HG03432 (cell line): ENCODE data around the gene CCDC188.

Experiments used
- ATAC-seq: cut with Tn5 transposase; IDR thresholded peaks from one replicate; pipeline ENCODE4 v1.9.1; 2021; ENCODE audit warnings: mild to moderate bottlenecking, moderate library complexity; ENCODE audit not compliant: unreplicated experiment

CCDC188 gene

DNA sequence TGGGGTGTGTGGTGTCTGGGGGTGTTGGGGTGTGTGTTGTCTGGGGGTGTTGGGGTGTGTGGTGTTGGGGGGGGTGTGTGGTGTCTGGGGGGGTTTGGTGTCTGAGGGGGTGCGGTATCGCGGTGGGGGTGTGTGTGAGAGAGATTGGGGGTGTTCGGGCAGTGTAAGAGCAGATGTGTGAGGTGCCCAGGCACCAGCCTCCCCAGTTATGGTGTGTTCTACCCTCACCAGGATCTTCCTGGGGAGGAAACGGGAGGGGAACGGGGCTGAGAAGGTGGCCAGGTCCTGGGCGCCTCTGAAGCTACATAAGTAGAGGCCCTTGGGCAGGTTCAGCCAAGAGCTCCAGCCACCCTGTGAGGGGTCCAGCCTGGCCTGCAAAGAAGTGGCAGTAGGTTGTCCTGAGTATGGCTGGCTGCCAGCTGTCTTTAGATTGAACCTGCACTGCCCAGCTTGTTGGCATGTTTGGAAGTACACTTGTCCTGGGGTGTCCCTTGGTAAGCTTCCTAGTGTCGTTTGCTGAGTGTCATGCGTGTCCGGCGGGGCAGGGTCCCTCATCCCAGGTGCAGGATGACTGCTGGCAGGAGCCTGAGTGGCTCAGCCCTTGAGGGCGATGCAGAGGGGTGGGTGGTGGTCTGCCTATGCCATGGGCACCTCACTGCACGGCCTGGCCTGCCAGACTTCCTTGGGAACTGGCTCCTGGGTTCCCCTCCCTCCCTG, 27.3 kb downstream of the CCDC188 start:
- no peak for ATAC-seq

DNA sequence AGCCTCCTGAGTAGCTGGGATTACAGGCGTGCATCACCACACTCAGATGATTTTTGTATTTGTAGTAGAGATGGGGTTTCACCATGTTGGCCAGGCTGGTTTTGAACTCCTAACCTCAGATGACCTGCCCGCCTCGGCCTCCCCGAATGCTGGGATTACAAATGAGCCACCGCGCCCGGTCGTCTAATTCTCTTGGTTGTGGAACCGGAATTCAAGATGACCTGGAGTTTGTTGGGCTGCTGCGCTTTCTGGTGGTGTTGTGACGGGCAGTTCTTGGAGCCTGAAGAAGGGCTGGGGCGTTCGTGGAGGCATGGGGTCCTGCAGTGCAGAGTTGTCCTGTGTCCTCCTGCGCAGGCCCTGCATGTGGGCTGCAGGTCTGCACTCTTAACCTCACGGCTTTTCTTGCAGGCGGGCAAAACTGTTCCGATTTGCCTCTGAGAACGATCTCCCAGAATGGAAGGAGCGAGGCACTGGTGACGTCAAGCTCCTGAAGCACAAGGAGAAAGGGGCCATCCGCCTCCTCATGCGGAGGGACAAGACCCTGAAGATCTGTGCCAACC, 28.9 kb downstream of the CCDC188 start:
- ATAC-seq: no peak

GRCh38 chr22:20118300-20119020, 32.4 kb downstream of the CCDC188 start:
- ATAC-seq: no peak

DNA sequence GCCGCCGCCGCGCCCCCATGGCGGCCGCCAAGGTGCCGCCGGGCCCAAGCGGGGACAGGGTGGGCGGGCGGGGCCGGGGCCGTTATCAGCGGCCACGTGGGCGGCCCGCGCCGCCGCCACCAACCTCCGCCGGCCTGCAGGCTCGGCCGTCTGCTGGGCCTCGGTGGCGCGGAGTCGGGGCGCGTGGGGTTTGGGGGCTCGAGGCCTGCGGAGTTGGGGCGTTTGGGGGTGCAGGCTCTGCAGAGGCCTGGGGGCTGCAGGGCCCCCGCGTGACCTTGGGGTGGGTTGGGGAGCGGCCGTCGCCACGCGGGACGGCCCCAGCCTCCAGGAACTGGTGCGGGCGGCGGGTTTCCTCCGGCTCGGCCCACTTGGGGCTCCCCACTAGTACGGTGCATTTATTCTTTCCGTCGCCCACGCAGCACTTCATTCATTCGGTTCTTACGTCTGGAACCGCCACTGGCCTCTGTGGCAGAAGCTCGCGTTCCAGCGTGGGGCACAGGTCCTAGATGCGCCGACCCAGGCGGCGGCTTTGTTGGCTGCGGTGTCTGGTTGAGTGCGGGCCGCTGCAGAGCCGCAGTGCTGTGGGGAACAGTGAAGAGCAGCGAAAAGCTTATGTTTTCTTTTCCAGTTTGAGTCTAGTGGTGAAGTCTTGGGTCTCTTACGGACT, 33.1 kb downstream of the CCDC188 start:
- peak; percentile 22 for ATAC-seq

DNA sequence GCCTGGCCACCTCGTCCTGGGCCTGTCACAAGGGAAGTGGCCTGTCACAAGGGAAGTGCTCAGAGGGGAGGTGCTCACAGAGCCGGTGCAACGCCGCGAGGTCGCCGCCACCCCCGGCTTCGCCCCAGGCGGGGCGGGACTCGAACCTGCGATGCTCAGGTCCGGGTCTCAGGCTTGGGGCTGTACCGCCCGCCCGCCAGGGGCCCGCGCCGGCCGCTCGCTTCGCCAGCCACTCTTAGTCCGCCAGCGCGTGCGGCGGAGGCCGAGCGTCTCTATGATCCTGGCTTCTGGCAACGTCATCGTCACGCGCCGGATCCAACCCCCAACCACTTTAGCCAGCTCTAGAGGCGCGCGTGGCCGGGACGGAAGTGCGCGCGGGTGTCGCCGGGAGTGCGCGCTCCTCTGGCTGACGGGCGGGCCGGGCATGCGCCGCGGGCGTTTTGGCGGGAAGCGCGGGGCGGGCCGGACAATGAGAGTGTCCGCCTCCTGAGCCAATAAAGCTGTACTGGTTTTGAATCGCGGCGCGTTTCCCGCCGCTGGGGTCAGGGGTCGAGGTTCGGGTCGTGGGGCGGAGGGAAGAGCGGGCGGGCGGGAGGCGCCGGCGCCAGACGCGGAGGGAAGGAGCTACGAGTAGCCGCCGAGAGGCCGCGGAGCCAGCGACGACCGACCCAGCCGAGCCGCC, 33.8 kb downstream of the CCDC188 start, which contains the start of gene TRMT2A:
TRMT2A (minus strand) TSS at position 276 of the 682 bp plus-strand sequence. CDS start 320 bp downstream, outside the sequence.
- ATAC-seq: peak; percentile 75

GRCh38 chr22:20116376-20116950, 34.4 kb downstream of the CCDC188 start:
- no peak for ATAC-seq

DNA sequence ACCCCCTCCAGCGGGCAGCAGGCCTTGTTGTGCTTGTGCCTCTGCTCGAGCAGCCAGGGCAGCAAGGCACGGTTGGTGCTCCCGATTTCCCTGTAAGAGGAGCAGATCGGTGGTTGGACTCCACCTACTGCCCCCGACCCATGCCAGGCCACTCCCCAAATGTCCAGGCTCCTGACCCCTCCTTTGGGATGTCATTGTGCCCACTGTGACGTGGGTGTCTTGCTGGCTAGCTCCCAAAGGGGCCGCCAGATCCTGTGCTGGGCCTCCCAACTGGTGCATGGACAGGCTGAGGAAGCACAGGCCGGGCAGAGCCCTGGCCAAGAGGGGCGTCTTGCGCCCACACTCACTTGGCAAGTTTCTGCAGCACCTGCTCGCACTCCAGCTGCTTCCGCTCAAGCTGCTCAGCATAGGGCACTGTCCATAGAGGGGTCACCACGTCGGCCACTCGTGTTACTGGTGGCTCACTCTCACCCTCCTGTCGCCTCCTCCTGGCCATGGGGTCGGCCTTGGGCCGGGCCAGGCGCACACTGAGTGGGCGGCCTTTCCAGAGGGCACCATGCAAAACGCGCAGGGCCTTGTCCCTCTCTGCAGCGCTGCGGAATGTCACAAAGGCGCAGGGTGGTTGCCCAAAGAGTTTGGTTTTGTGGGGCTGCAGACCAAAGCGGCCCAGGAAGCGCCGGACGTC, 35.0 kb downstream of the CCDC188 start, which contains the start of gene RANBP1:
RANBP1 (plus strand) TSS at position 414 of the 685 bp plus-strand sequence; CDS start at position 495, 81 bp downstream.
- ATAC-seq: no peak

- no peak for ATAC-seq
These were observed 36.1 kb downstream of the CCDC188 start for GRCh38 chr22:20114506-20115475.

GRCh38 chr22:20113551-20114310, 37.1 kb downstream of the CCDC188 start:
- no peak for ATAC-seq

DNA sequence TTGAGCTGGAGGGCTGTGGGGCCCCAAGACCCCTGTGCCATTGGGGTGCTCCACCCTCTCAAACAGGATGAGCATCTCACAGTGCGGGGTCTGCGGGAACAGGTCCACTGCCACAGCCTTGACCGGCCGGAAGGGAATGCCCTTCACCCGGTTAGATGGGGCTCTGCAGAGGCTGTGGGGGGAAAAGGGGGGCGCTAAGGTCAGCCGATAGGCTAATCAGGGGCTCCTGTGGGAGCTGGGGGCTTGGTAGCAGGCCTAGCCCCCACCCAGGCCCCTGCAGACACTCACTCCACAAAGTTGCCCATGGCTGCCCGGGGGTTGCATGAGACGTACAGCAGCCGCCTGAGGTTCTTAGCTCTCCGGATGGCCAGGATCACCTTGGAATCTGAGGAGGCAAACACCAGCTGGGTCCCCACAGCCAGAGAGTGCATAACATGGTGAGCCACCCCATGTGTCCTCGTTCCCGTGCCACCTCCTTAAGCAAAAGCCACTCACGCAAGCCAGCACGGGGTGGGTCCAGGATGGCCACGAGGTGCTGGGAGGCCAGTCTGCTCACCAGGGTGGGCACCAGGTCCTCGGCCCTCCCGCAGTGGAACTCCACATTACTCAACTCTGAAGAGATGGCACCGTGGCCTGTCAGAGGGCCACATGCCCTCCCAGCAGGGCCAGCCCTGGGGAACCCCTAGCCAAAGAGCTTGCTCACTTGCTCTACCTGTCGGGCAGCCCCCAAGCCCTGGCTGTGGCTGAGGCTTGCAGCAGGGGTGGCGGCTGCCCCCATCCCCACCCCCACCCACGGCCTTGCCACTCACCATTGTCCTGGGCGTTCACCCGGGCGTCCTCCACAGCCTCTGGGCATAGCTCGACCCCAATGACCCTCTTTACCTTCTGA, 38.0 kb downstream of the CCDC188 start:
- ATAC-seq: no peak

DNA sequence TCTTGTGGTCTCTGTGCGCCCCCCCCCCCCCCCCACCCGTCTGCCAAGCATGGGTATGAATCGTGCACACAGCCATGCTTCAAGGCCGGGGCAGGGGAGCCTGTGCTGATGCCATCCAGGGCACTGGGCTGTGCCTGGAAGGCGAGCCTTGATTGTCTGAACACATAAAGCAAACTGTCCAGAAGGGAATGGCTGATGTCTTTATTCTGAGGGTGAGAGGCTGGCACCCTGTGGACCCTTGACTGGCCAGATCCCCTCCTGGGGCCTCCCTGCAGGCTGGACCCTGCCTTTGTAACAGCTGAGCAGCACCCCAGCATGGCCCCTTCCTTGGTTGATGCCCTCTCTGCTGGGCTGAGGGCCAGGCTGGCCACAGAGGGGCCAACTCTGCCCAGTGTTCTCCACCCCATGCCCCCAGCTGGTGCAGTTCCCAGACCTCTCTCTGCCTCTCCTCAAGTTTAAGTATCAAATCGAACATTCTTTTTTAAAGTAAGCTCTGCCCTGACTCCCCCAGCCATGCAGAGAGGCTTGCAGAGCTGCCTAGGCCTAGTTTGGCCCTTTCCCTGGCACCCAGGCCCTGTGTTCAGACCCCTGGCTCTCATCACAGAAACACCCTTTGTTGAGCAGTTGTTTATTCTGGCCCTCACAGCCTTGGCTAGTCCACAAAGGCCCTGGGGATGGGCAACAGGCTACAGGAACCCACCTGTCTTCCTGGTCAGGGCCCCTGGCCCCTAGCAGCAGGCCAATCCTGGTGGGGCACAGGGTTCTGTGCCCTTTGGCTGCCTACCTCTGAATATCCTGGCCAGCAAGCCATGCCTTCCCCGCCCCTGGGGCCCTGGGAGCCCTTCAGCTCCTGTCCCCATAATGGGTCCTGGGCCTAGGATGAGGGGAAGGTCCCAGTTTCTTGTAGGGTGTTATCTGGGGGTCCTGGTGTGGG, 38.9 kb downstream of the CCDC188 start:
- ATAC-seq: no peak

GRCh38 chr22:20111045-20111688, 39.7 kb downstream of the CCDC188 start:
- no peak for ATAC-seq

DNA sequence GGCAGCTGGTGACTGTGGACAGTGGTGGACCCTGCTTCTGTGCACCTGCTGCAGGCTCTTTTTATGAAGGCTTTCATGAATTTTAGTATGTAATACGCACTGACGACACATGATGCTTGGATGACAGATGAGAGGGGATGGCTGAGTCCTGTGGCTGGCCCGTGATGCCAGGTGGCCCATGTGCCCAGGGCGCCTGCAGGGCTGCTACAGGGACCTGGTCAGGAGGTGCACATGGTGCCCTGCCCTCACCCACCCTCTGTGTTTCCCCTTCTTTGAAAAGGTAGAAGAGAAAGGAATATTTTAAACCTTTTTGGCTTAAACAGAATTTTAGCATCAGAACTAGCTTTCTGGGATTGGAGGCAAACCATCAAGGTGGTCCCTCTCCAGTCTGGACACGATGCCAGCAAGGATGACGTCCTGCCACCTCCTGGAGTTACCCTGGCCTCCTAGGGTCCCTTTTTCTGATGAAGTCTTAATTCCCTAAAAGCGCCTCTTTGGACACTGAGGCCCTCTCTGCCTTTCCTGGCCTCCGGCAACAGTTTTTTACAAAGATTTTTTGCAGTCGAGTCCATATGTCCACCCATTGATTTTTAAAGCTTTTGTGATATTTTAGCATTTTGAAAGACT, 40.4 kb downstream of the CCDC188 start:
- ATAC-seq: no peak

DNA sequence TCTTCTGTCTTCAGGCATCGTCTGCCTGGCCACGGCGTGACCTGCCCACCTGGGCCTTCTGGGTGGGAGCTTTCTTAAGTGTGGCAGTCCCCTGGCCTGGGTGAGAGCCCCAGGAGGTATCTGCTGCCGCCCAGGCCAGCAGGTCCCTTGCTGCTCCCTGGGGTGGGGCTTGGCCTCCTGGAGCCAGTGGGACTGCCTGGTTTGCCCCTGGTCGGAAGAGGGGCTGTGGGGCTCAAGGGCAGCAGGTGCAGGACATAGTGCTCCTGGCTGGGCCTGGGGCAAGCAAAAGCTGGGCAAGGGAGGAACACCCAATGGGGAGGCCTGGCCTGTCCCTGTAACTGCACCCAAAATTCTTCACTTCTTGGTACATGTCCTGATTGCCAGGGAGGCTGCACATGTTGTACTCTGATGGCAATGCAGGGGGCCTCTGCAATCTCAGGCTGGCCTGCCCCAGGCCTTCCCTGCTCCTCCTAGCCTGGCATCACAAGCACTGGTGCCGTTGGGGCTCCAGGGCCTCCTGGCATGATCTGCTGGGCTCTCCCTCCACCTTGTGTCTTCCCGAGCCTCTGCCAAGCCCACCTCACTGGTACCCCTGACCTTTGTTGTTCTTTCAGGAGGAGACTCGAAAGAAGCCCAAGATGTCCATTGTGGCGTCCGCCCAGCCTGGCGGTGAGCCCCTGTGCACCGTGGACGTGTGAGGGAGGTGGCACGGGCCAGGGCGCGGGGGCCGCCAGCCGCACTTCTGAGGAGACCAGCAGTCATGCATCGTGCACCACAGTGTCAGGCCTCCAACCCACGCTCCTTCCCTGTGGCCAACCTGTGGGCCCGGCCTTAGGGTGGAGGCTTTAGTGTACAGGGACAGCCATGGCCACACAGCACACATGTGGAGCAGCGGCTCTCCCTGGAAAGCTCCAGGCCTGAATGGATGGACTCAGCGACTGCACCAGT, 41.2 kb downstream of the CCDC188 start:
- no peak for ATAC-seq
